Brain microvascular endothelial cell (primary cell): ENCODE results near the gene RPS21.
"Not testable (repeated sequence)": the region's sequence is repeated elsewhere in the genome, so short reads cannot be mapped to it uniquely, and the experiment has no call there.

Source experiments
- DNase-seq: peaks from one replicate; pipeline ENCODE4 v3.0.0-alpha.2; 2020
- H3K27ac ChIP-seq: fragments of 250-450 bp; sonication (Bioruptor Pico); 2 replicates; pipeline ENCODE4 v1.5.1; 2020; ENCODE audit warnings: mild to moderate bottlenecking, moderate library complexity
- H3K27me3 ChIP-seq: fragments of 250-450 bp; sonication (Bioruptor Pico); replicated peaks from 2 replicates; pipeline ENCODE4 v1.5.1; 2020; ENCODE audit warnings: mild to moderate bottlenecking
- H3K36me3 ChIP-seq: fragments of 250-450 bp; sonication (Bioruptor Pico); replicated peaks from 2 replicates; pipeline ENCODE4 v1.5.1; 2020; ENCODE audit warnings: mild to moderate bottlenecking
- H3K4me3 ChIP-seq: 2 replicates; pipeline ENCODE4 v1.5.1; 2011; ENCODE audit warnings: low read depth, mild to moderate bottlenecking, control low read depth, low read length, moderate library complexity
- CTCF ChIP-seq: IDR thresholded peaks from 2 replicates; pipeline ENCODE4 v1.5.1; 2011; ENCODE audit warnings: low read depth, mild to moderate bottlenecking, moderate library complexity, low read length, control low read depth, inconsistent platforms; ENCODE audit errors: missing control alignments
- in situ Hi-C: cut with HindIII; loops from 2 replicates; pipeline ENCODE4 v1.10.0; 2017; ENCODE audit warnings: low sequenced_read_pairs, low pct_ligation_motif_present

RPS21 gene

GRCh38 chr20:62369815-62370114, 17.1 kb upstream of the RPS21 start:
- no peaks in the 10 kb centered on the region for H3K27me3 ChIP-seq
- in situ Hi-C loops: no loop called here
- no peak overlapping the region for H3K27ac ChIP-seq
- H3K4me3 ChIP-seq: no peak overlapping the region
- no peak for DNase-seq
- no peak for TF ChIP-seq CTCF
- H3K36me3 ChIP-seq: no peaks in the 10 kb centered on the region

GRCh38 chr20:62370115-62370806, 16.6 kb upstream of the RPS21 start:
- Histone ChIP-seq H3K27ac (no peak overlapping the region), H3K27me3 (no peaks in the 10 kb centered on the region), H3K36me3 (no peaks in the 10 kb centered on the region), H3K4me3 (no peak overlapping the region)
- no peak for TF ChIP-seq CTCF
- in situ Hi-C loops: no loop called here
- DNase-seq: no peak

- in situ Hi-C loops: no loop called here
- no peaks in the 10 kb centered on the region for H3K36me3 ChIP-seq
These were observed 15.9 kb upstream of the RPS21 start for GRCh38 chr20:62370807-62371587.

GRCh38 chr20:62371588-62372041, 15.3 kb upstream of the RPS21 start:
- Histone ChIP-seq H3K36me3 (no peaks in the 10 kb centered on the region), H3K27me3 (no peaks in the 10 kb centered on the region), H3K4me3 (no peak overlapping the region), H3K27ac (no peak overlapping the region)
- in situ Hi-C loops: no loop called here
- no peak for DNase-seq
- TF ChIP-seq CTCF: no peak

More at GRCh38 chr20:62370807-62371587, 15.9 kb upstream of the RPS21 start:
- Histone ChIP-seq H3K4me3 (no peak overlapping the region), H3K27me3 (no peaks in the 10 kb centered on the region), H3K27ac (no peak overlapping the region)
- TF ChIP-seq CTCF: no peak
- DNase-seq: no peak

- no peak overlapping the region for H3K27ac ChIP-seq
- H3K27me3 ChIP-seq: no peaks in the 10 kb centered on the region
- H3K36me3 ChIP-seq: no peaks in the 10 kb centered on the region
- TF ChIP-seq CTCF: no peak
- in situ Hi-C loops: no loop called here
- no peak for DNase-seq
- no peak overlapping the region for H3K4me3 ChIP-seq
These were observed 14.6 kb upstream of the RPS21 start for GRCh38 chr20:62372042-62372993.

GRCh38 chr20:62373631-62374179, 13.2 kb upstream of the RPS21 start:
- H3K27ac ChIP-seq, DNase-seq, in situ Hi-C loops, H3K27me3 ChIP-seq, H3K4me3 ChIP-seq, H3K36me3 ChIP-seq: not testable (repeated sequence)
